A549 (cell line): ENCODE data around the gene LYZL2. TPM values are rescaled to one million over a fixed set of nuclear protein-coding genes. Genes with fewer than 3 reads are reported as not detected.

Source experiments
- ATAC-seq, 2 experiments: fragments of 200-7000 bp in 1 of 2; fragments of >200 bp in 1 of 2; cut with Nextera tagmentation in 1 of 2; cut with Tn5 transposase in 1 of 2; 3 replicates each; pipeline versions ENCODE4 v1.8.0 to v1.9.1; 2018 to 2020; ENCODE audit warnings: mild to moderate bottlenecking in 1 of 2, moderate library complexity in 1 of 2
- CTCF ChIA-PET: fragments of 300-600 bp; sonication (Branson Sonifier 250); formaldehyde crosslinking; extraction: SDS; loops from one replicate; lab custom pipeline; 2021; ENCODE audit warnings: antibody characterized with exemption, inconsistent platforms; lab: Yijun Ruan, JAX
- POLR2A ChIA-PET: fragments of 350-600 bp; formaldehyde crosslinking; extraction: SDS; loops from one replicate; lab custom pipeline; 2021; ENCODE audit warnings: antibody characterized with exemption, inconsistent platforms; lab: Yijun Ruan, JAX
- DNase-seq, 2 experiments: peaks; one replicate each; pipeline versions ENCODE4 v3.0.0 to v3.0.0-alpha.2; 2011 to 2016; ENCODE audit warnings: low read depth in 1 of 2, low spot score in 1 of 2
- FAIRE-seq: peaks from 2 replicates; lab custom pipeline; 2011; peaks lifted over from hg19 to GRCh38; lab: Jason Lieb, UNC
- H3K27ac ChIP-seq, 2 experiments: fragments of >200 bp; sonication (Bioruptor Twin); formaldehyde crosslinking; 3 replicates each; pipeline ENCODE4 v1.5.1; 2016 to 2017
- H3K4me1 ChIP-seq: fragments of >200 bp; sonication (Bioruptor Twin); formaldehyde crosslinking; 3 replicates; pipeline ENCODE4 v1.6.1; 2016
- H3K4me2 ChIP-seq: fragments of >200 bp; sonication (Bioruptor Twin); formaldehyde crosslinking; 3 replicates; pipeline ENCODE4 v1.6.1; 2016
- H3K4me3 ChIP-seq: fragments of >200 bp; sonication (Bioruptor Twin); formaldehyde crosslinking; 3 replicates; pipeline ENCODE4 v1.5.1; 2016
- H3K9me3 ChIP-seq: fragments of >200 bp; sonication (Bioruptor Twin); formaldehyde crosslinking; 3 replicates; pipeline ENCODE4 v1.6.1; 2016
- ATOH8 ChIP-seq: fragments of 250-450 bp; sonication (Bioruptor Pico); IDR thresholded peaks from 2 replicates; pipeline ENCODE4 v1.5.0; 2020; ENCODE audit warnings: low read depth, mild to moderate bottlenecking, moderate library complexity
- CBX8 ChIP-seq: fragments of 200-600 bp; sonication (generic); IDR thresholded peaks from 2 replicates; pipeline ENCODE4 v1.6.1; 2016
- CEBPB ChIP-seq, 2 experiments: fragments of >200 bp in 1 of 2; sonication (Bioruptor Twin) in 1 of 2; formaldehyde crosslinking in 1 of 2; IDR thresholded peaks; 2 replicates each; pipeline ENCODE4 v1.6.1; 2012 to 2016
- CHD2 ChIP-seq: fragments of 150-350 bp; IDR thresholded peaks from 2 replicates; pipeline ENCODE4 v1.6.1; 2014; ENCODE audit warnings: low read length; ENCODE audit not compliant: partially characterized antibody
- CTCF ChIP-seq: fragments of >200 bp; sonication (Bioruptor Twin); formaldehyde crosslinking; IDR thresholded peaks from 3 replicates; pipeline ENCODE4 v1.5.1; 2016
- EP300 ChIP-seq, 2 experiments: fragments of >200 bp; sonication (Bioruptor Twin); formaldehyde crosslinking; IDR thresholded peaks; 2 replicates in 1 of 2; 3 replicates in 1 of 2; pipeline ENCODE4 v1.6.1; 2016 to 2017
- FOSB ChIP-seq: fragments of 250-450 bp; sonication (Bioruptor Pico); IDR thresholded peaks from 2 replicates; pipeline ENCODE4 v1.5.0; 2020; ENCODE audit warnings: mild to moderate bottlenecking, moderate library complexity
- FOXS1 ChIP-seq: fragments of 250-450 bp; sonication (Bioruptor Pico); IDR thresholded peaks from 2 replicates; pipeline ENCODE4 v1.5.0; 2020; ENCODE audit warnings: mild to moderate bottlenecking, moderate library complexity
- HOXB5 ChIP-seq: fragments of 250-450 bp; sonication (Bioruptor Pico); IDR thresholded peaks from 2 replicates; pipeline ENCODE4 v1.5.0; 2020; ENCODE audit warnings: mild to moderate bottlenecking, moderate library complexity
- NFE2L2 ChIP-seq: fragments of 150-350 bp; conservative IDR thresholded peaks from 2 replicates; pipeline ENCODE4 v1.6.1; 2014; ENCODE audit warnings: low read length
- PBX3 ChIP-seq: IDR thresholded peaks from 2 replicates; pipeline ENCODE4 v1.6.1; 2012
- PHF8 ChIP-seq: fragments of 200-600 bp; sonication (generic); IDR thresholded peaks from 2 replicates; pipeline ENCODE4 v1.6.1; 2016; ENCODE audit warnings: low read depth, mild to moderate bottlenecking, antibody characterized with exemption, moderate library complexity, borderline replicate concordance
- RAD21 ChIP-seq, 2 experiments: fragments of >200 bp in 1 of 2; sonication (Bioruptor Twin) in 1 of 2; formaldehyde crosslinking in 1 of 2; IDR thresholded peaks in 1 of 2; conservative IDR thresholded peaks in 1 of 2; 2 replicates in 1 of 2; 3 replicates in 1 of 2; pipeline ENCODE4 v1.6.1; 2012 to 2018; ENCODE audit warnings: inconsistent platforms in 1 of 2
- RARB ChIP-seq: fragments of 250-450 bp; sonication (Bioruptor Pico); IDR thresholded peaks from 2 replicates; pipeline ENCODE4 v1.8.0; 2021; ENCODE audit warnings: mild to moderate bottlenecking, moderate library complexity
- RFX5 ChIP-seq: fragments of 450-650 bp; IDR thresholded peaks from 2 replicates; pipeline ENCODE4 v1.7.1; 2014; ENCODE audit warnings: antibody characterized with exemption, mild to moderate bottlenecking, moderate library complexity
- RNF2 ChIP-seq: fragments of 200-600 bp; sonication (generic); IDR thresholded peaks from 2 replicates; pipeline ENCODE4 v1.6.1; 2016; ENCODE audit warnings: low read depth, mild to moderate bottlenecking, antibody characterized with exemption, moderate library complexity, borderline replicate concordance
- TP53 ChIP-seq: fragments of 250-450 bp; sonication (Bioruptor Pico); IDR thresholded peaks from 2 replicates; pipeline ENCODE4 v1.5.0; 2021; ENCODE audit warnings: mild to moderate bottlenecking, moderate library complexity
- ZFP36 ChIP-seq: fragments of 450-650 bp; IDR thresholded peaks from 2 replicates; pipeline ENCODE4 v1.6.1; 2014; ENCODE audit warnings: borderline replicate concordance; ENCODE audit not compliant: partially characterized antibody
- WGBS: methylation state at CpG from one replicate; pipeline ENCODE4 v1.1.6; 2017; ENCODE audit errors: missing lambda C conversion rate; 5-methylcytosine and 5-hydroxymethylcytosine counted together
- polyA plus RNA-seq, 4 experiments: library from polyadenylated mRNA; depleted of rRNA in 3 of 4; stranded (reverse); fragments of >200 nt; fragmentation: RNase III in 1 of 4; extraction: RNeasy Plus Mini Kit Qiagen cat#74134 plus additional on column Dnase treatment in 1 of 4; gene quantifications; 2 replicates in 3 of 4; 3 replicates in 1 of 4; pipeline ENCODE4 v1.2.3, GENCODE V29; 2011 to 2017

Gene LYZL2
- polyA plus RNA-seq, 2 of the 4 experiments (the other 2 are of a cell fraction): not detected

GRCh38 chr10:30579574-30579973, 50.0 kb downstream of the LYZL2 start:
- 66% methylated on average over 3 of the region's 3 CpGs for WGBS
- FAIRE-seq: no peak
- ATAC-seq: no peak

GRCh38 chr10:30577048-30577447, 52.5 kb downstream of the LYZL2 start:
- H3K4me2 ChIP-seq: no peak overlapping the region
- DNase-seq: no peak
- POLR2A ChIA-PET: no interaction called here
- H3K4me3 ChIP-seq: no peak overlapping the region
- H3K9me3 ChIP-seq: no peaks in the 10 kb centered on the region
- TF ChIP-seq HOXB5 (CRISPR knock-in tag) (no peak), CEBPB (IDR thresholded peaks at IDR 0.05) (no peak), CHD2 (no peak), FOXS1 (CRISPR knock-in tag) (no peak), RARB (CRISPR knock-in tag) (no peak), NFE2L2 (no peak), CBX8 (no peak)
- CTCF ChIA-PET: interaction anchor here (2.5 kb wide), 1 partner anchor 14 kb away, joined by 7 read pairs; no protein-coding TSS in a partner anchor
- H3K4me1 ChIP-seq: peaks cover 16% of the 10 kb centered on the region; the same call in 2 of the 3 replicates
- H3K27ac ChIP-seq: no peak overlapping the region
- ATAC-seq: no peak
- no peak for FAIRE-seq

More at GRCh38 chr10:30579574-30579973, 50.0 kb downstream of the LYZL2 start:
- Histone ChIP-seq H3K27ac (peak overlapping the region in 1 of 2 experiments; percentile 88; a peak in 4 of 6 replicates), H3K4me3 (no peak overlapping the region), H3K9me3 (no peaks in the 10 kb centered on the region), H3K4me1 (peaks cover 36% of the 10 kb centered on the region), H3K4me2 (no peak overlapping the region)
- CTCF ChIA-PET: interaction anchor here (0.8 to 14.8 kb wide), 5 partner anchors 13 to 186 kb away, joined by 3 to 216 read pairs (median 35); no protein-coding TSS in a partner anchor
- DNase-seq: no peak
- TF ChIP-seq CEBPB (IDR thresholded peaks at IDR 0.05) (no peak), CTCF (no peak), ZFP36 (no peak), TP53 (CRISPR knock-in tag) (no peak)
- POLR2A ChIA-PET: interaction anchor here (0.7 kb wide), 1 partner anchor 190 kb away, joined by 3 read pairs; no protein-coding TSS in a partner anchor

GRCh38 chr10:30576641-30577040, 52.9 kb downstream of the LYZL2 start:
- Histone ChIP-seq H3K27ac (peak overlapping the region in 1 of 2 experiments; percentile 27; a peak in 1 of 6 replicates), H3K4me2 (no peak overlapping the region), H3K4me1 (peaks cover 12% of the 10 kb centered on the region; the same call in 2 of the 3 replicates)
- CTCF ChIA-PET: interaction anchor here (1.1 to 2.5 kb wide), 2 partner anchors 14 kb away, joined by 5 to 7 read pairs; no protein-coding TSS in a partner anchor
- TF ChIP-seq RFX5: no peak
- no peak for TF ChIP-seq RARB (CRISPR knock-in tag)
- no peak for TF ChIP-seq FOSB (CRISPR knock-in tag)
- no peak for TF ChIP-seq RNF2
- no peak for TF ChIP-seq EP300 (IDR thresholded peaks at IDR 0.05)
- no peak for TF ChIP-seq CEBPB (IDR thresholded peaks at IDR 0.05)
- no peak for TF ChIP-seq ATOH8 (CRISPR knock-in tag)
- no peak for TF ChIP-seq PBX3
- TF ChIP-seq RAD21 (conservative IDR thresholded peaks at IDR 0.05 in 1 of 2, IDR thresholded peaks at IDR 0.05 in 1 of 2): no peak
- no peak for TF ChIP-seq PHF8
- TF ChIP-seq CTCF: no peak
- TF ChIP-seq, all 56 proteins: peak for 0
- no peak for DNase-seq
- POLR2A ChIA-PET: no interaction called here
- 66% methylated on average over 6 of the region's 6 CpGs for WGBS
- ATAC-seq: no peak
- no peak for FAIRE-seq
- H3K9me3 ChIP-seq: no peaks in the 10 kb centered on the region
- no peak overlapping the region for H3K4me3 ChIP-seq
